ENCODE data around the gene PICALM.

The PICALM gene

DNA sequence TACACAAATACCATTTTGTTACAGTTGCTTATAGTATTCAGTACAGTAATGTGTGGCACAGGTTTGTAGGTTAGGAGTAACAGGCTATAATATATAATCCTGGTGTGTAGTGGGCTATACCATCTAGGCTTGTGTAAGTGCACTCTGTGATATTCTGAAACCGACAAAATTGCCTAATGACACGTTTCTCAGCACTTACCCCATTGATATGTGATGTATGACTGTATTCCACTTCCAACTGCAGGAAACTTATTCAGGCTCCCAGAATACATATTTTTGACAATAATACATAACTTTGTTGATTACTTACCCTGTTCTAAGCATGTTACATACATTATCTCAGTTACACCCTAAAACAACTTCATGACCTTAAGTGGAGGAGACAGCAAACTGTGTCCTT lies 5.1 kb upstream of the PICALM start:
- DNase-seq, result no peak

GRCh38 chr11:86072211-86072610 lies 3.3 kb upstream of the PICALM start:
- DNase-seq, result no peak

GRCh38 chr11:86070142-86071056 lies 1.5 kb upstream of the PICALM start:
- no peak for DNase-seq

GRCh38 chr11:86069408-86070101 lies 671 bp upstream of the PICALM start:
- DNase-seq, result no peak

DNA sequence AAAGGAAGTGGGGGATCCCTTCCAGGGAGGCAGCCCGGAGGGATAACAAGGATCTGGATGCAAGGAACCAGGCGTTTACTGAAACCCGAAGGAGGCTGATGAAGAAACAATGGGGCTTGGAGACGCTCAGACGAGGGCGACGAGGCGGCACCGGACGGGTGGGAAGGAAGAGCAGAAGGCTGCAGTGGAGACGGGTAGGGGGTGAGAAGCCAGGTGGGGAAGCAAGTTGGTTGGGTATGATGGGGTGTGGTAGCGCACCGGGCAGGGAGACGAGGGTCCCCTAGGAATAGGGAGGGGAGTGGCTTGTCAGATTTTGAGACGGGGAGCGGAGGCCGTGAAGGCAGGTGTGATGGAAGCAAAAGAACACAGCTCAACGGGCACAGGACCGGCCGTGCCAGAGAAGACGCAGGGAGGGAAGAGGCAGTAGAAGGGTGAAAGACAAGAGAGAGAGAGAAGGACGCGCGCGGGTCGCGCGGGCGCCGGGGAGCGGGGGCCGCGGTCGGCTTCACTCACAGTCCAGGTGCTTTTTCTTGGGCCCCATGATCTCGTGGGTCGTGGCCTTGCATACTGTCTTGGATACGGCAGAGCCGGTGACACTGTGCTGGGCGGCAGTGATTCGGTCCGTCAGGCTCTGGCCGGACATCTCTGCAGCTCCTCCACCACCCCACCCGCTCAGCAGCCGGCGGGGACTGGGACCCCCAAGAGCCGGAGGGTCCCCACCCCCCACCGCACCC lies 579 bp downstream of the PICALM start:
- DNase-seq, result peak; percentile 37

DNA sequence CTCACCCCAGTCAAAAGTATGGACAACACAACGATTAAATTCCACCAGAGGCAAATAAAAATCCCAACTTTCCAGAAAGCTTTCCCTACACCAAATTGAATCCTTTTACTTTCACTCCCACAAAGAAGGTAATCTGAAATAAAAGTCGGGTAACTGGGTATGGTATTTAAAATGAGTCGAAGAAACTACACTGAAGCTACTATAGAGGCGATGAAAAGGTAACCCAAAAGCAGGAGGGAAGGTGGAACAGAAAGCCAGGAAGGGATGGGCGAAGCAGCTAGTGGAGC lies 1.1 kb downstream of the PICALM start:
- DNase-seq, result no peak

GRCh38 chr11:86067009-86067850 lies 1.7 kb downstream of the PICALM start:
- no peak for DNase-seq

- DNase-seq, result no peak
Measured at GRCh38 chr11:86066657-86067008, 2.3 kb downstream of the PICALM start.

DNA sequence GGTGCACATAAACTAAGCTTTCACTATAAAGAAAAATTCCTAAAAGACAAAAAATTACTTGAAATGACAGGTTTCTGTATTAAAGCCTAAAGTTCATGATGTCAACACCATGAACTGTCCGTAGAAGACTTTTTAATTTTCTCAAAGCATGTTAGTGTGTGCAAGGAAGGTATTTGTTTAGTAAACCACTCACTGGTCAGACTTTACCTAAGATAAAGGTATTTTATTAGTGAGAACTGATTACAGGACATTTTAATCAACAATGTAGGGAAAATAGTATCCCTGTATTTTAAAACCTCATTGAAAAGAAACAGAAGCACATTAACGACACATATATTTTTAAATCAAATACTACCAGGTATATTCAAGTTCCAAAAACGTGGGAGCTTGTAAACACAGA lies 2.9 kb downstream of the PICALM start:
- no peak for DNase-seq

DNA sequence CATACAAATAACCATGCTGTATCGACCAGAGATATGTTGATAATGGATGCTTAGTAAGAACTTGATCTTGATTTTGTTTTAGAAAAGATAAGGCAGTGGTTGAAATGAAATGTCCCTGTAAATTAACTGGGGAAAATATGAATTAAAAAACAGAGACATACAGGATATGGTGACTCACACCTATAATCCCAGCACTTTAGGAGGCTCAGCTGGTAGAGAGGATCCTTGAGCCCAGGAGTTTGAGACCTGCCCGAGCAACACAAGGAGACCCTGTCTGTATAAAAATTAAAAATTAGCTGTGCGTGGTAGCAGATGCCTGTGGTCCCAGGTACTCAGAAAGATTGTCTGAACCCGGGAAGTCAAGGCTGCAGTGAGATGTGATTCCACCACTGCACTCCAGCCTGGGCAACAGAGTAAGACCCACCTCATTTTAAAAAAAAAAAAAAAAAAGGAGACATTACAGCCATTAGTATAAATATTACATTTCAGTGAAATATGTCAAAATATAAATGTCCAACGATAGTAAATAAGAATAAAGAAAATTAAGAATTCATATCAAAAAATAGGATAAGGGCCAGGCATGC lies 4.6 kb downstream of the PICALM start:
- DNase-seq, result no peak

DNA sequence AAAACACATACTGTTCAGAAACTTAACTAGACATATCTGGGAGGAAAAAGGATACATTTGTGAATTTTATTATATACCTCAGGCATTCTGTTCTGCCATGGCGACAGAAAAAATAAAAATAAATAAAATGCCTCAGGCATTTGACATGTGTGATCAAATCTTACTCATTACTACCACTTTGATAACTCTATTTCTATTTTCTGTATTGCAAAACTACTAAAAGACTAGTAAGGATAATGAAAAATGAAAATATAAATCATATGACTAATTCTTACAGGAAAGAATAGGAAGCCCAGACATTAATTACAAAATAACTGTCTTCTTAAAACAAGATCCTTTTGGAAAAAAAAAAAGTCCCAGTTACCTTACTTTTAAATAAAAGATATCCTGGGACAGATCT lies 5.3 kb downstream of the PICALM start:
- DNase-seq, result no peak

- no peak for DNase-seq
Measured at GRCh38 chr11:86062719-86063118, 6.2 kb downstream of the PICALM start.

DNA sequence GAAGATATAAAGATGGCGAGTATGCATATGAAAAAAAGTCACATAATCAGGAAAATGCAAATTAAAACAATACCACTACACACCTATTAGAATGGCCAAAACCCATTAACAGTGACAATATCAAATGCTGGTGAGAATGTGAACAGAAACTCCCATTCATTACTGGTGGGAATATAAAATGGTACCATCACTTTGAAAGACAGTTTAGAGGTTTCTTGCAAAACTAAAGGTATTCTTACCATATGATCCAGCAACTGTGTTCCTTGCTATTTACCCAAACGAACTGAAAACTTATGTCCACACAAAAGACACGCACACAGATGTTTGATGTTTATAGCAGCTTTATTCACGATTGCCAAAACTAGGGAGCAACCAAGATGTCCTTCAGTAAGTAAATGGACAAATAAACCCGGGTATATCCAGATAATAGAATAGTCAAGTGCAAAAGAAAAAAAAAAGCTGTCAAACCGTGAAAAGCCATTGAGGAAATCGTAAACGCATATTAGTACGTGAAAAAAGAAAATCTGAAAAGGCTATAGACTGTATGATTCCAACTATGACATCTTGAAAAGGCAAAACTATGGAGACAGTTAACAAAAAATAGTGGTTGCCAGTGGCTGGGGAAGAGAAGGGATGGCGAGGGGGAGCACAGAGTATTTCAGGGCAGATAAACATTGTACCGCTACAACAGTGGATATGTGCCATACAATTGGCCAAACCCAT lies 7.2 kb downstream of the PICALM start:
- DNase-seq, result no peak

- no peak for DNase-seq
Measured at GRCh38 chr11:86060544-86060943, 8.3 kb downstream of the PICALM start.

- no peak for DNase-seq
Measured at GRCh38 chr11:86058360-86058759, 10.5 kb downstream of the PICALM start.

DNA sequence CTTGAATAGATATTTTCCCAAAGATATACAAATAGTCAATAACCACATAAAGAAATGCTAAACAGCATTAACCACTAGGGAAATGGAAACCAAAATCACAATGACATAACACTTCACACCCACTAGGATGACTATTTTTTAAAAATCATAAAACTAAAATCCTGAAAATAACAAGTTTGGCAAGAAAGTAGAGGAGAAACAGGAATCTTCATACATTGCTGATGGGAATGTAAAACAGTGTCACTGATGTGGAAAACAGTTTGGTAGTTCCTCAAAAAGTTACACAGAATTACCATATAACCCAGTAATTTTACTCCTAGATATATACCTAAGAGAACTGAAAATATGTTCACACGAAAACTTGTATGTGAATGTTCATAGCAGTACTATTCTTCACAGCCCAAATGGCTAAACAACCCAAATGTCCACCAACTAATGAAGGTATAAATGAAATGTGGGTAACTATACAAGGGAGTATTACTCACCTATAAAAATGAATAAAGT lies 12.5 kb downstream of the PICALM start:
- no peak for DNase-seq

GRCh38 chr11:86052693-86053641 lies 15.9 kb downstream of the PICALM start:
- no peak for DNase-seq

DNA sequence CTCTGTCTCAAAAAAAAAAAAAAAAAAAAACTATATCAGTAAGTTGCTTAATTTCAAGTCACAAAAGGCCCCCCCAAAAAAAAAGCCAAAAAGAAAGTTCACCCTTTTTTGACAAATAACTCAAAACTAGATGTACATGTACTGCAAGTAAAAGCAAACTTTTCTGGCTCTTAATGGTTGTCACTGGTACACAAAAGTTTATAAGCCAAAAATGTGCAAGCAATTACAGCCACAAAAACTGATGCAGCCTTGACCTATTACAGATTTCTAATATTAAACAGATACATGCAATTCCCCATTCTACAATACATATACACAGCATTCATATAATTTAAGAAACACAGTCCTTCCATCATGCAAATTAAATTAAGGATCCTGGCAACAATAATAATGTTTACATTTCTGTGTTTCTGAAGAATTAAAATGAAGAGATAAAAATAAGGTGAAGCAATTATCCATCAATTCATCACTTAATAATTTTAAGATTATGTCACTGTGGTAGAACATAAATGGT lies 18.6 kb downstream of the PICALM start:
- DNase-seq, result no peak

DNA sequence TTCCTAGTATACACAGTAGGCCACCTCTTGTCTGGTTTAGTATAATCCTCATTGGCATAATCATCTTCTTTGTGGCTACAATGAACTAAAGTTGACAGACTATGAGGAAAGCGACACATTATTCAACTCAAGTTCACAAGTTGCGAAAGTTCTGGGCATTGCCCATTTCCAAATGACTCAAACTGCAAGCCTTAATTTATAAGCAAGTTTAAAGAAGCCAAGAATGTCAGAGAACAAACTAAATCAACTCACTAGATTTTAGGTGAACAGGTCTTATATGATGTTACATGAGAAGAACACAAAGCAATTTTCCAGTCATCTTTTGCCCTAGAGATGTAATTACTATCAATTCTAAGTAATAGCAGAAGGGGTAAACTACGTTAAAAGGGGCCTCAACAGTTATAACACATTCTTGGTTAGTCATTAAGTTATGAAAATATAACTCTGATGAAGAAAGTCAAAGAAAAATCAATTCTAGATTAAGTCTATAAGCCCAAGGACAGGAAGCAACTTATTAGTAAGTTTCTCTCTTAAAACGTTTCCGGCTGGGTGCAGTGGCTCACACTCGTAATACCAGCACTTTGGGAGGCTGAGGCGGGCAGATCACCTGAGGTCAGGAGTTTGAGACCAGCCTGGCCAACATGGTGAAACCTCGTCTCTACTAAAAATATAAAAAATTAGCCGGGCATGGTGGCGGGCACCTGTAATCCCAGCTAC lies 21.5 kb downstream of the PICALM start:
- peak; percentile 33 for DNase-seq

DNA sequence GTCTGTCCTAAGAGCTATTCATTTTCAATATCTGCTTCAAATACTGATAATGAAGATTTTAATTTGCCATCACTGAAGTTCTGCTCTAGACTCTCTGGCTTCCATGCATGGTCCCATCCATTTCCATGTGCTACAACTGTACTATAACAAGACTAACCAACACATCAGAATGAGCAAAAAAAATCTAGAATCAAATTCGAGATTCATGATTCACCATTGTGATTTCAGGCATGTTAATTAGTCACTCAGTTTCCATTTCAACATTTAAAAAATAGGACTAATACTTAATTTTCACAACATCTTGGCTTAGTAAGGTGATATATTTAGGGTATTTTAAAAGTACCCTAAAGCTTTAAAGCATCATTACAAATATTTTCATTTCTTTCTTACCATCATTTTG lies 22.8 kb downstream of the PICALM start:
- DNase-seq, result no peak
